GM21390 (cell line): ENCODE data around the gene HACL1.

ENCODE experiments used
- ATAC-seq: cut with Tn5 transposase; IDR thresholded peaks from one replicate; pipeline ENCODE4 v1.9.1; 2021; ENCODE audit not compliant: unreplicated experiment

Gene HACL1

DNA sequence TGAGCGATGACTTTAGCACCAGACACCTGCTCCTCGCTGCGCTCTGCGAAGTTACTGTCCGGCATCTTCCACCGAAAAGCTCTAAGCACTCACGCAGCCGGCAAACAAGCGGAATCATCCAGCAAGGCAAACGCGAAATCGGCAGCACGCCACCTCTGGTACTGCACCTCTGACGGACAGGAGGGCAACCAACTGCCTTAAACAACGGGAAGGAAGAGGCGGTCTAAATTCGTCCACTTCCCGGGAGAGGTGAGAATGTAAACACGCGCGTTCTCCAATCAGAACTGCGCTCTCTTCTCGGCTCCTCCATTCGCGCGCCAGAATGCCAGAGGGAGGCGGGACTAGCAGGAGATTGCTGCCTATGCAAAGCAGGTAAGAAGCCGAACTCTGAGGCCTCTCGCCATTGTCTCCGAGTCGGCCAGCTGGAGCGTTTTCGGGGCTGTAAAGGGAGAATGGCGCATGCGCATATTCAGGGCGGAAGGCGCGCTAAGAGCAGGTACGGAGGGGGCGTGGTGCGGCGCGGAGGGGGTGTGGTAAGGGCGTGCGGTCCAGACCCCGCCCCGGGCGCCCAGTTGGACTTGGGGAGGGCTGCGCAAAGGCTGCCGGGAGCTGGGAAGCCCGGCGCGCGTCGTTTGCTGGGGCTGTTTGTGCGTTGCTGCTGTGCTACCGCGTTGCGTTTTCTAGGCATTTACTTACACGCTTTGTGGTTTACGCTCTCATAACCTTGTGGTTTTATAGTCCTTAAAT is at the start of gene HACL1, which contains the start of gene BTD:
TSS of gene HACL1 (minus strand) at position 171 of the 747 bp plus-strand sequence. CDS start at position 65, 106 bp downstream.
TSS of gene BTD (plus strand) at position 347 of the 747 bp plus-strand sequence. CDS start 33,695 bp downstream, outside the sequence.
- ATAC-seq = peak; percentile 93

DNA sequence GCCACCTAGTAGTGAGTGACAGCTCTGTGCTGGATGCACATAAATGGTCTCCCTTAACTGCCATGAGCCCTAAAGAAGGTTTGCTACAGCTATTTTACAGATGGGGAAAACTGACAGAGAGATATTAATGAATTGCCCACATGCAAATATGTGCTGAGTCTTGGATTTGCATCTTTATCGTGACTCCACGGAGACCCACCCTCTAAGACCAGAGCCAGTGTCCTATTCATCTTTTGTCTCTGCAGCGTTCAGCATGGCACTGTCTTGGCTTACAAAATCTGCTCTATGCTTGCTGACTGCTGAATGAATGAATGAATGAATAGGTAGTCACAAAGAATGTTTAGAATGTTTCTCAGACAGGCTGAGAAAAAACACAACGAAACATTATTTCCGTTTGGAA is 48.5 kb upstream of the HACL1 start:
- no peak for ATAC-seq

DNA sequence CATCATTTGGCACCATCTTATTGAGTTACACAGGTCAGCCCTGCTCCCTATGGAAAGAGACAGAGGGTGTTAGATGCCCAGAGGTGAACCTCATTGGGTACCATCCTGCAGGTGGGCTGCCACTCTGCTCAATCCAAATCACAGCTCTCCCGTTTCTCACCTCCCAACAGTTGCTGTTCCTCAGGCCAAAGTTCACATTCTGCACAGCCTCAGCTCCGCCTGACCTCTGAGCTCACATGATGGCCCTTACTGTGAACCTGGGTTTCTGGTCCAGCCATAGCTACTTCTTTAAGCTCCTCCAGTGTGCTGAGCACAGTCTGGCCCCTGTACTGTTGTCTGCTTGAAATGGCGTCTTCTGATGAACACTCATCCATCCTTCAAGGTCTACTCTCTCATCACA is 48.0 kb upstream of the HACL1 start:
- ATAC-seq = no peak

DNA sequence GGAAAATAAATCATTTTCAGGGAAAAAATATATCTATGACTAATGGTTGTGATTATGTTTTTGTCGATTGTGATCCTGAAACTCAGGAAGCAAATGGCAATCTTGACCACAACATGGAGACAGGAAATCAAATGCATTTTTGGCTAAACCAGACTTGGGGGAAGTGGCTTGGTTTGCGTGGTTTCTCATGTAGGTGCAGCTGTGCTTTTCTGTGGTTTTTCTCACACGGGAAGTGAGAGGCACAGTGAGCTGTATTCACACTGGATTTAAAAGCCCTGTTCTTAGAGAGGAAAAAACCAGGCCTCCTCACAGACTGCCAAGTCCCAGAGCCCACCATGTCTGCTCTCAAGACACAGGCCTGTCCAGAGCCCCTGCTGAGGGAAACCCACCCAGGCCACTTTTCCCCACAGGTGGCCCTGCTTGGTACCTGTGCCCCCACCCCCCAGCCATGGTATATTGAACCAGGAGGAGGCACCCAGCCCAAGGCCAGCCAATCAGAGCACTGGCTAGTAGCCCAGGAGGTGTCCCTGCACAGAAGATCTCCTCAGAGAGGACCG is 46.3 kb upstream of the HACL1 start:
- peak; percentile 92 for ATAC-seq

DNA sequence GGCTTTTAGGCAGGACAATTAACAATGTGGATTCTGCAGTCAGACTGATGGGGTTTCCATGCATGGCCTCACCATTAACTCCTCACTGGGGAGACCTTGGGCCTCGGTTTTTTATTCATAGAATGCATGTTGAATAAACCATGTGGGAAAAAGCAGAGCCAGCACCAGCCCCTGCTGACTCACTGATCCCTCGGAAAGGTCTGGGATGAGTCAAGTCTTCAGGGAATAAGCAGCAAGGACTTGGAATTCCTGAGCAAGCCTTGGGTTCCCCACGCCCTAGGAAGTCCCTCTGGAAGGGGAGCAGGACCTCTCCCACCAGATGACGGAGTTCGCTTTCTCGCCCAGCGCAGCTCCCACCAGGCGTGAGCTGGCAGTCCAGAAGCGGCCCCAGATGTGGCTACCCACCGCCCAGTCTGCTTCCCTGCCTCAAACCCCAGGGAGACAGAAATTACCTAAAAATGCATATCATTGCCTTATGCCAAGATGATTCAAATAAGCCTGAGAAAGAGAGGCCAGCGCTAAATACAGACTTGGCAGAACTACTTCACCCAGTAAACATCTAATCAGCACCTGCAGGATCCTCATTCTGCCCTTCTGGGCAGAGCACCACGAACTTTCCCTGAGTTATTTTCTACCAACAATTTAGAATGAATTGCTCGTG is 45.6 kb upstream of the HACL1 start:
- peak; percentile 12 for ATAC-seq

DNA sequence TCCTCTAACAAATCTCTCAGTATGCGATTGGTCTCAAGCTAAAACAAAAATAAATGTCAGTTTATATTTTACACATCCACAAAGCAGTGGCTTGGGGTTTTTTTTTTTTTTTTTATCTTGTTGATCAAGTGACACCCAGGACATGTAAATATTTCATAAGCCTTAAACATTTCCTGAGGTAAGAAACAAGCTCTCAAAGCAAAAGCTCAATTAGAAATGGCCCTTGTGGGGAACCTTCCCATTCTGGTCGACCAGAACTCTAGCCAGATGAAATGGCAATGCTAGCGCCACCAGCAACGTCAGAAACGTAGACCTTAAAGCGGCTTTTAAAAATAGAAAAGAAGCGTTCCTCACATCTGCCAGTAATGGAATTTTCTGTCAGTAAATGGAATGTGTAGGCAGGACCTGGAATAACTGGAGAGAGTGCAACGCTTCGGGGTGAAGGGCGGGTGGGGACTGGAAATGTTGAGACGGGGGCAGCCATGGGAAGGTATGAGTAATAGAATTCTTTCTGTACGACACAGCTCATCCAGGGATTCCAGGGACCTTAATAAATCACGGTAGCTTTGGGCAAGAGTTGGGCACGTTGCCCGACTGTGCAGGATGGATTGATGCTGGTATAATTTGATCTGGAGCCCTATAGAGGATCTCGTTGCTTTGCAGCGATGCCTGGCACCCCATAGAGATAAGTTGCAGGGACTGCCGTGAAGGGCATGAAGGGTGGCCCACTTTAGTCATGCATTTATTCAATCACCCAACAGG is 44.6 kb upstream of the HACL1 start:
- ATAC-seq = no peak

DNA sequence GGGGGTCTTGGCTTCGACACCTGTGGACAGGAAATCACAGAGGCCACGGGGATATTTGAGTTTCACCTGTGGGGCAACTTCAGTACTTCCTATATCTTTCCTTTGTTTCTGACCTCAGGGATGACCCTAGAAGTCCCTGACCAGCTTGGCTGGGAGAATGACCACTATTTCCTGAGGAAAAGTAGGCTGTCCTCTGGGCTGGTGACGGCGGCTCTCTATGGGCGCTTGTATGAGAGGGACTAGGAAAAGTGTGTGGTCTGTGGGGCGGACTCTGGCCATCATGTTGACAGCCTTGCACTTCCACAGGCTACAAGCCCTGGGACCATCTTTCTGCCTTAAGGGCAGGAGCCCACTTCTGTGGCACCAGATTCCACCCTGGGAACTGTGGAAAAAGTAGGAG is 43.9 kb upstream of the HACL1 start:
- ATAC-seq = no peak

DNA sequence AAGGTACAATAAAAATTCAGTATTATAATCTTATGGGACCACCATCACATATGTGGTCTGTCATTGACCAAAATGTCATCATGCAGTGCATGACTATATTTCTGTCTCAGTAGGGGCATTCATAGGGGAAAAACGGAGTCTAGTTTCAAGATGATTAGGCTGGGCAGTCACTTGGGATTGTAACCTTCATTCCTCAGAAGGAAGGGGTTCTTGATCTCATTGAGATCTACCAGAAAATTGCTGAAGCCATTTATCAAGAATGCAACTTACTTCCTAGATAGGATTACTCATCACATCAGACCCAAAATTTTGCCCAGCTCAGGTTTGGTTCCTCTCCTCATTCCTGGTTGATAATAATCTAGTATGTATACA is 37.5 kb upstream of the HACL1 start:
- ATAC-seq = no peak

DNA sequence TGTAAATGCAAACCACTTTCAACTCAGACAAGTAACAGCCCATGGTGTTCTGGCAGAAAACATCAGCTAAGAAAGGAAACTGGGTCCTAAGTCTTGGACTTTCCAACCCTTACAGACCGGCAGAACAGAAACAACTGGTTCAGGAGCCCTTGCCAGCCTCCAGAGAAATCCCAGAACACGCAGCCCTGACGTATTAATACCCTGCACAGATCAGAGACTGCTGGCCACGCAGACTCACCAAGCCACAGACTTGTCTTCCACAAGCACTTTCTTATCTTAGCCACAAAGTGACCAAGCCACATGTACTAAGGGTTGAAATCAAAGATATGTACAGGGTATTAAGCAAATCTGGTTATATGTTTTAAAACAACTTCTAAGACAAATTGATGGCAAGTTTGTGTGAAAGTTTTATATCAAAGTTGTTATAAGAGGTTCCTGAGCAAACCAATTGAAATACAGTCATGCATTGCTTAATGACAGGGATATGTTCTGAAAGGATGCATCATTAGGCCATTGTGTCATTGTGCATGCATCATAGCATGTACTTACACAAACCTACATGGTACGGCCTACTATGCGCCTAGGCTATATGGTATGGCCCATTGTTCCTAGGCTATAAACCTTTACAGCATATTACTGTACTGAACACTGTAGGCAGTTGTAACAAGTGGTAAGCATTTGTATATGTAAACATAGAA is 37.0 kb upstream of the HACL1 start:
- no peak for ATAC-seq

DNA sequence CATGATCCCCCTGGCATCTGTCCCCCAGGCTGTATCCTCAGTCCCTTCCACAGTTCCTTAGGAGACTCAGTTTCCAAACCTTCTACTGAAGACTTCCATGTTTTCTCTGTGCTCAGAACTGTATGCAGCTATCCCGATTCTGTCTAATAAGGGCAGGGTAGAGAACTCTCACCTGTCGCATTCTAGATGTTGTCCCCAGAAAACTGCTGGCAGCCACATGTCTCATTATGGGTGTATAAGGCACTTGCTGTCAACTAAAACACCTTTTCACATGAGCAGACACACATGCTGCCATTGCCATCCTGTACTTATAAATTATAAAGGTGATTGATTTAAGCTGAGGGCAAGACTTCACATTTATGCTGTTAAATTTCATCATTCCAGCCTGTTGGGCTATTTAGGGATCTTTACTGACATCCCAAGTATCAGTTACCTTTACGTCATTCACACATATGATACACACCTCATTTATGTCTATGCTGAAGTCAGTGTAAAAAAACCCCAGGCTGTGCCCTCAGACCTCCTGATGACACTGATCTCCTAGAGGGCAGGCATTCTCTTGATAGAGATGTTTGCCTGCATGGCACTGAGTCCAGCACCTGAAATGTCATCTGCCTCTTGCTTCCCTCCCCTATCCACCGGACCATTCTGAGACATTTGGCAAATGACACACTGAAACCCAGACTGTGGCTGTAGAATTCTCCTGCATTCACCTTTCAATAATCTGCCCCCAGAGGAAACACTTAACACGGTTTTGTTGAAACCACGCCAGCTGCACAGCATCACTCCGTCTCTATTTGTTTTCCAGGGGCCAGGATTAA is 36.0 kb upstream of the HACL1 start:
- ATAC-seq = no peak

DNA sequence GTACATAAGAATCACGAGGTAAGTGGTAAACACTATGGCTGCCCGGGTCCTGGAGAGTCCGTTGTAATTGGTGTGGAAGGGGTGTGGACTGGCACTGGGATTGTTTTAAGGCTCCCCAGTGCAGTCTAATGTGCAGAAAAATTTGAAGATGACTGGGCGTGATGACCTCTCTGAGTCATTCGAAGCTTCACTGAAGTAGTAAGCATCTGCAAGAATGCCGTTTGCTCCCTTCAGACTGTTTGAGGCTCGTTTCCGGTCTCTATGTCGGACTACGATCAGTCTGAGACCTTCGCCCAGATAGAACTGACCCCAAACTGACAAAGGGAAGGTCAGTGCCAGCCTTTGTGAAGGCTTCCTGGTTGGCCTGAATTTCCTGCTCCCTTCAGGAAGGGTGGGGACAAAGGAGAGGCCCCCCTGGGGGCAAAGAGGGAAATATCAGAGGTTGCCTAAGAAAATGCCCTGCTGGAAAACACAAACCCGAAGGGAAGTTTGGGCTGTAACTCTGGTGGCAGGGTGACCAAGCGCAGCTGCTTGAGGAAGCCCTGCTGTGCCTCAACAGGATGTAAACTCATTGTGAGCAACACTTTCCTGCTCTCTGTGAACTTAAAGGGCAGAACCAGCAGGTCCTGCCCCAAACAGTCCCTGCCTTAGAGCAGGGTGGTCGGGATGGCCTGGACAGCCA is 34.8 kb upstream of the HACL1 start:
- no peak for ATAC-seq

DNA sequence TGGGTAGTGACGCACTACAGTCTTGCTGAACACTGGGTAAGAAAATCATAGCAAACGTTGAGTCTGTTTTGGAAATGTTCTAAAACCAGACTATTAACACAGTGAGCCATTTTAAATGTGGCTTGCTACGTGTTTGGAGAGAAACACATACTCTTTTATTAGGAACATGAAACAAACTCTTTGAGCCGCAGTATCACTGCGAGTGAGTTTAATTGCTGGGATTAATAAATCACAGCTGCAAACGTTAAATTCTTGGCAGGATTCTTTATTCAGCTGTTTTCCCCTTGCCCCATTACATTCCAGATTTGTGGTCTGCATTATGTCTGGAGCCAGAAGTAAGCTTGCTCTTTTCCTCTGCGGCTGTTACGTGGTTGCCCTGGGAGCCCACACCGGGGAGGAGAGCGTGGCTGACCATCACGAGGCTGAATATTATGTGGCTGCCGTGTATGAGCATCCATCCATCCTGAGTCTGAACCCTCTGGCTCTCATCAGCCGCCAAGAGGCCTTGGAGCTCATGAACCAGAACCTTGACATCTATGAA is 33.8 kb upstream of the HACL1 start:
- ATAC-seq = no peak

DNA sequence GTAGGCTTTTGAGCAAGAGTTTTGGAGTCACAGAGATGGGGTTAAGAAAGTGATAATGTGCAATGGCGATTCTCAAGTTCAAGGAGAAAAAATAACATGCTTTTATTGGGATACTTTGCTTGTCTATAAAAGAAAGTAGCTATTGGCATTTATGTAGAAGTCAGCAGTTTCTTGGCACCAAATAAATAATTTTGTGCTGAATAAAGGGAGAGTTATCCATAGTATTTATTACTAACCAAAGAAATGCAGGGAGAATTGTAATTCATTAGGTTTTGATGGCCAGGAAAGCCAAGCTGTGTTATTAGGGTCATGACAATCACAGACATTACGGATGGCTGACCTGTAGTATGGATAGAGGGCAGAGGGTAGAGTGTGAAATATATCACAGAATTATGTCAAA is 33.3 kb upstream of the HACL1 start:
- ATAC-seq = no peak

DNA sequence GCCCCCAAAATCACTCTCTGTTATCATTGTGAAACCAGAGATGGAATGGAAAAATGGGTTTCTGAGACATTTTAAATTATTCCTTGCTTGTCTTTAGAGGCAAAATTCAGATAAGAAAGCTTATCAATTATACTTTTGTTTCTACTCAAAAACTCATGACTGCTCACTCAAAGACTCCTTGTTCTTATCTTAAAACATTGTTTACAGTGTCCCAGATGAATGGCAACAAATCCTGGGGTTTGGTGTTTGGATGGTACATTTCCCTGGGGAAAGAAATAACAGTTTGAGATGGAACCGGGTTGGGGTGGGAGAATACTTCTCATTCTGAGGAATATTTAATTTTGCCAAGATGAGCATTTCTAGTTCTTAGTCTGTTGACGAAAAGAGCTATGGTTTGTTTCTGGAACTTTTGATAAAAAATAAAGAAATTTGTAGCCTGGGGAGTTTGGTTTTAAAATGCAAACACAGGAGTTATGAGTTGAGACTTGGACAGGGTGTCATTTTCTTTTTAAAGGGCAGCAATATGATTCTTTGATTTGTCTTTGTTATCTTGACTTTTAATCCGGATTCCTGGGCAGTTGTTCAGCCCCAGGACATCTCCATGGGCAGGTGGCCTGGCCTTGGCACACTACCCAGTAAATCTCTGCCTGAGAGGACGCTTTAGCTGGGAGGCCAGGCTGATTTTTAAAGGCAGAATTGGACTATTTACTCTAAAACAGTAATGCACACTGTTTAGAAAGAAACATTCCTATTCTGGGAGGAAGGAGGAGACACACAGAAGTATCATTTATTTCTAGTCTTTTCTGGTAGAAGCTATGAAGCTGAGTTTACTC is 32.6 kb upstream of the HACL1 start:
- no peak for ATAC-seq

DNA sequence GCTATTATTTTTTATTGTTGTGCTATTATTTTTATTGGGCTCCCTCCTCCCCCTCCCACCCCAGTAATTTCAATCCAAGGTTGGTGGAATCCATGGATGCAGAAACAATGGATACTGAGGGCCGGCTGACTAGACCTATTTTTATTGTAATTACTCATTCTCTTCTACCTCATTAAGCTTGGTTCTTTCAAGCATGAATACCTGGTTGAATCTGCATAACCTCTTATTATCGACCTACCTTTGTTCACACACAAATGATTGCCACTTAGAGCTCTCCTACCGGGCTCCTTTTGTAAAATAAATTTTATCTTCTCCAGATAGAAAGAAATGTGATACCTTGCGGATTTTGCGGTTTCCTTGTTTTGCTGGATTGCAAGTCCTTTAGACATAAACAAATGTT is 31.8 kb upstream of the HACL1 start:
- no peak for ATAC-seq

DNA sequence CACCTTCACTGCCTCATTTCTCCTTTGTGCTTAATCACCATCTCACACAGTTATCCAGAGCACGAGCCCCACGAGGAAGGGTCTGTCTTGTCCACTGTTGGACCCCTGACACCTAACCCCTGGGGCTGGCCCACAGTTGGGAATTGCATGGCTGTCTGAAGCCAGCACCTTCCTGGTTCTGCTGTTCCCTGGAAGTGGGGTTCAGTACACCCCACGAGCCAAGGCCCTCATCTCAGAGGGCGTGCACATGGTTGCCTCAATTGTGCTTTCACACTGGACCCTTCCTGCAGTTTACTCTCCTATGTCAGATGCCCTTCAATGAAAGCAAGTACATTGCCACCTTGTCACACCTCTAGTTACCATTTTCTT is 30.8 kb upstream of the HACL1 start:
- no peak for ATAC-seq

DNA sequence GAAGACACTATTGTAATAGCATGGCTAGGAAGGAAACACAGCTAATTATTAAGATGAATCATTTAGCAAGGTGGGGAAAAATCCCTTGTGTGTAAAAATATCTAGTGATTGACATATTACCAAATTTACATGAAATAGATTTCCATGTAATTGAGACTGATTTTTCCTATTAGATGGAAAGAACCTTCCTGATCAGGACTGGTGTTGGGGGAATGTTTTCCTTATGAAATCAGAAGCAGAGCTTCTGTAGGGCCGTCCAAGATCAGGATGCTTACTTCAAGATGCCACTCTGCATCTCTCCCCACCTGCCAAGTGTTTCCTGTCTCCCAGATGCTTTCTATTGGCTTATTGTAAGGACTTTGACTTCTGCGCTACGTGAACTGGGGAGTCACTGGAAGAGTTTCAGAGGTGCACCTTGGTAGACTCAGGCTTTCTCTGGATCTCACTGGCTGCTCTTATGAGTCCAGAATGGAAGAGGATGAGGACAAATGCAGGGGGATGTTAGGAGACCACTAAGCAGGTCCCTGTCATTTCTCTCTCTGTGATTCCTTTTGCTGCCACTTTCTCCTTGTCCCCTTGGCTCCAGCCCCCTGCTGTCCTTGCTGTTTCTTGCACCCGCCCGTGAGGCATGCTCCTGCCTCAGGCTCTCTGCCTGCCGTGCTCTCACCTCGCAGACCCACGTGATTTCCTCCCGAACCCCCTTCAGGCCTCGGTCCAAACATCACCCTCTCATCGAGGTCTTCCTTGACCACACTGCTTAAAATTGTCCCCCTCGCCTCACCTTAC is 30.2 kb upstream of the HACL1 start:
- no peak for ATAC-seq
